ENCODE results near the gene ATP1A1.

DNA sequence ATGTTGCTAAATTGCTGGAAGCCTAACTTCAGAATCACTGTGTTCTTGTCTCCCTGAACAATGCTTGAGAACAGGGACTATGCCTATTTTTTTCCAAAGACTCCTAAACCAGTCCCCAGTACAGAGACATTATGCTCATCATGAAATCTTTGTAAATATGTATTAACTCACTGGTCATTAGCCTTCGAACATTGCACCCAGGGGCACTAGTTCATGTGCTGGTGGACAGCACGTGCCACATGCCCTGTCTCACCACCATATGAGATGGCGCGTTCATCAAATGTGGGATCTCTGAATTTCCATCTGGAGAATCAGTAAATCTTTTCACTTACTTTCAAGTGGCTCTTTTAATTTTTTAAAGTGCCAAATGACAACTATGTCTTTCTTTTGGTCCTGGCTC lies 11.0 kb upstream of the ATP1A1 start:
- TF ChIP-seq, protein P1, sequence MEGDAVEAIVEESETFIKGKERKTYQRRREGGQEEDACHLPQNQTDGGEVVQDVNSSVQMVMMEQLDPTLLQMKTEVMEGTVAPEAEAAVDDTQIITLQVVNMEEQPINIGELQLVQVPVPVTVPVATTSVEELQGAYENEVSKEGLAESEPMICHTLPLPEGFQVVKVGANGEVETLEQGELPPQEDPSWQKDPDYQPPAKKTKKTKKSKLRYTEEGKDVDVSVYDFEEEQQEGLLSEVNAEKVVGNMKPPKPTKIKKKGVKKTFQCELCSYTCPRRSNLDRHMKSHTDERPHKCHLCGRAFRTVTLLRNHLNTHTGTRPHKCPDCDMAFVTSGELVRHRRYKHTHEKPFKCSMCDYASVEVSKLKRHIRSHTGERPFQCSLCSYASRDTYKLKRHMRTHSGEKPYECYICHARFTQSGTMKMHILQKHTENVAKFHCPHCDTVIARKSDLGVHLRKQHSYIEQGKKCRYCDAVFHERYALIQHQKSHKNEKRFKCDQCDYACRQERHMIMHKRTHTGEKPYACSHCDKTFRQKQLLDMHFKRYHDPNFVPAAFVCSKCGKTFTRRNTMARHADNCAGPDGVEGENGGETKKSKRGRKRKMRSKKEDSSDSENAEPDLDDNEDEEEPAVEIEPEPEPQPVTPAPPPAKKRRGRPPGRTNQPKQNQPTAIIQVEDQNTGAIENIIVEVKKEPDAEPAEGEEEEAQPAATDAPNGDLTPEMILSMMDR (IDR thresholded peaks at IDR 0.05) = no peak
- TF ChIP-seq EZH2 (IDR thresholded peaks at IDR 0.05; ENCODE audit: borderline replicate concordance, insufficient read depth, low read depth, low read length, poor library complexity, severe bottlenecking) = no peak
